HG03159 (cell line): ENCODE results near the gene TOMM40L.

Experiments used
- ATAC-seq: cut with Tn5 transposase; IDR thresholded peaks from one replicate; pipeline ENCODE4 v1.9.1; 2021; ENCODE audit warnings: mild to moderate bottlenecking, moderate library complexity; ENCODE audit not compliant: unreplicated experiment

Gene TOMM40L

GRCh38 chr1:161225534-161226319 lies at the start of gene TOMM40L:
Gene TOMM40L, plus strand, starts transcription at chr1:161226060. Its CDS starts 430 bp downstream, at chr1:161226490.
- peak; percentile 94 for ATAC-seq

- peak; percentile 12 for ATAC-seq
Observed at GRCh38 chr1:161176468-161177111, 49.3 kb upstream of the TOMM40L start.

- peak; percentile 65 for ATAC-seq
Observed at GRCh38 chr1:161177112-161177935, 48.5 kb upstream of the TOMM40L start, which contains the start of gene B4GALT3. Gene B4GALT3, minus strand, starts transcription at chr1:161177507. Its CDS starts 1,447 bp downstream, at chr1:161176060.

GRCh38 chr1:161177936-161178244 lies 48.0 kb upstream of the TOMM40L start:
- ATAC-seq, result no peak

- no peak for ATAC-seq
Observed at GRCh38 chr1:161179698-161180097, 46.2 kb upstream of the TOMM40L start.

- no peak for ATAC-seq
Observed at GRCh38 chr1:161180639-161181038, 45.2 kb upstream of the TOMM40L start.

- peak; percentile 37 for ATAC-seq
Observed at GRCh38 chr1:161182214-161182613, 43.6 kb upstream of the TOMM40L start.

- ATAC-seq, result peak; percentile 52
Observed at GRCh38 chr1:161185282-161185682, 40.6 kb upstream of the TOMM40L start.

- peak; percentile 23 for ATAC-seq
Observed at GRCh38 chr1:161185732-161186311, 40.0 kb upstream of the TOMM40L start.

GRCh38 chr1:161187311-161187710 lies 38.5 kb upstream of the TOMM40L start:
- no peak for ATAC-seq

GRCh38 chr1:161188381-161188780 lies 37.5 kb upstream of the TOMM40L start:
- no peak for ATAC-seq

GRCh38 chr1:161189036-161189435 lies 36.8 kb upstream of the TOMM40L start:
- no peak for ATAC-seq

- ATAC-seq, result no peak
Observed at GRCh38 chr1:161190962-161191521, 34.8 kb upstream of the TOMM40L start.

- no peak for ATAC-seq
Observed at GRCh38 chr1:161191971-161192370, 33.9 kb upstream of the TOMM40L start.

GRCh38 chr1:161192476-161193465 lies 33.1 kb upstream of the TOMM40L start:
- ATAC-seq, result peak; percentile 65

GRCh38 chr1:161193561-161194235 lies 32.2 kb upstream of the TOMM40L start:
- ATAC-seq, result no peak

GRCh38 chr1:161195171-161195570 lies 30.7 kb upstream of the TOMM40L start:
- ATAC-seq, result no peak

GRCh38 chr1:161196111-161196510 lies 29.7 kb upstream of the TOMM40L start:
- no peak for ATAC-seq
